Endothelial cell of umbilical vein (primary cell): ENCODE results near the gene KIF6.

Source experiments
- POLR2A ChIP-seq: IDR thresholded peaks from 2 replicates; pipeline ENCODE4 v1.6.1; 2012; ENCODE audit warnings: low read depth, mild to moderate bottlenecking, control low read depth, low read length
- TF ChIP-seq, protein P1 (sequence below), 2 donors: IDR thresholded peaks; 1 replicate in 1 of 2; 2 replicates in 1 of 2; pipeline ENCODE4 v1.5.1; 2011; ENCODE audit warnings: low read length in 2 of 2, mild to moderate bottlenecking in 2 of 2, moderate library complexity in 2 of 2, control low read depth in 1 of 2, inconsistent platforms in 1 of 2, low read depth in 1 of 2; ENCODE audit not compliant: insufficient read depth in 1 of 2; ENCODE audit errors: extremely low read depth in 1 of 2

DNA sequence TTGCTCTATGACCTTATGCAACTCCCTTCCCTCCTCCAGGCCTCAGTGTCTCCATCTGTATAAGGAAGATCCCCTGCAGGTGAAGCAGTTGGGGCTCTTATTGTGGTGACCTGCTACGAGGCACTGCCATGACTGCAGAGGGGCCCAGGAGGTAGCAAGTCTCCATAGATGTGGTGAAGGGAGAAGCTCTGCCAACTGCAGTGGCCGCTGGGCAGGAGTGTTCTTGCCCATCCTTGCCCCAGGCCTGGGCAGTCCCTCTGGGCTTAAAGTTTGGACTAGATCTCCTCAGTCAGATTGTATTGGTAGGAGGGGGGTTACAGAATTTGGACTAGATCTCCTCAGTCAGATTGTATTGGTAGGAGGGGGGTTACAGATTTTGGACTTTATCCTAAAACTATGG, 423.2 kb downstream of the KIF6 start:
- TF ChIP-seq, protein P1, sequence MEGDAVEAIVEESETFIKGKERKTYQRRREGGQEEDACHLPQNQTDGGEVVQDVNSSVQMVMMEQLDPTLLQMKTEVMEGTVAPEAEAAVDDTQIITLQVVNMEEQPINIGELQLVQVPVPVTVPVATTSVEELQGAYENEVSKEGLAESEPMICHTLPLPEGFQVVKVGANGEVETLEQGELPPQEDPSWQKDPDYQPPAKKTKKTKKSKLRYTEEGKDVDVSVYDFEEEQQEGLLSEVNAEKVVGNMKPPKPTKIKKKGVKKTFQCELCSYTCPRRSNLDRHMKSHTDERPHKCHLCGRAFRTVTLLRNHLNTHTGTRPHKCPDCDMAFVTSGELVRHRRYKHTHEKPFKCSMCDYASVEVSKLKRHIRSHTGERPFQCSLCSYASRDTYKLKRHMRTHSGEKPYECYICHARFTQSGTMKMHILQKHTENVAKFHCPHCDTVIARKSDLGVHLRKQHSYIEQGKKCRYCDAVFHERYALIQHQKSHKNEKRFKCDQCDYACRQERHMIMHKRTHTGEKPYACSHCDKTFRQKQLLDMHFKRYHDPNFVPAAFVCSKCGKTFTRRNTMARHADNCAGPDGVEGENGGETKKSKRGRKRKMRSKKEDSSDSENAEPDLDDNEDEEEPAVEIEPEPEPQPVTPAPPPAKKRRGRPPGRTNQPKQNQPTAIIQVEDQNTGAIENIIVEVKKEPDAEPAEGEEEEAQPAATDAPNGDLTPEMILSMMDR (IDR thresholded peaks at IDR 0.05; ENCODE audit: extremely low read depth in 1 of 2, insufficient read depth in 1 of 2, low read depth in 1 of 2, low read length in 2 of 2), result no peak
- no peak for TF ChIP-seq POLR2A
